Mesothelial cell of epicardium (in vitro differentiated cells): ENCODE data around the gene DDB1. TPM values are rescaled to one million over a fixed set of nuclear protein-coding genes. Genes with fewer than 3 reads are reported as not detected.

Experiments
- DNase-seq, 2 experiments: peaks; one replicate each; pipeline ENCODE4 v3.0.0; 2021; ENCODE audit warnings: low spot score in 2 of 2; ENCODE audit not compliant: unreplicated experiment in 2 of 2
- H3K27ac Mint-ChIP-seq: 2 replicates; pipeline ENCODE4 v1.8.0; 2021; ENCODE audit warnings: mixed read lengths
- H3K27me3 Mint-ChIP-seq: 2 replicates; pipeline ENCODE4 v1.8.0; 2021; ENCODE audit warnings: low read depth, mixed read lengths
- H3K36me3 Mint-ChIP-seq: 2 replicates; pipeline ENCODE4 v1.8.0; 2021; ENCODE audit warnings: mixed read lengths
- H3K4me1 Mint-ChIP-seq: 2 replicates; pipeline ENCODE4 v1.8.0; 2021; ENCODE audit warnings: mixed read lengths
- H3K4me3 Mint-ChIP-seq: 2 replicates; pipeline ENCODE4 v1.8.0; 2021; ENCODE audit warnings: mild to moderate bottlenecking, moderate library complexity, mixed read lengths
- H3K9me3 Mint-ChIP-seq: 2 replicates; pipeline ENCODE4 v1.8.0; 2021; ENCODE audit warnings: mixed read lengths
- CTCF ChIP-seq: fragments of 200-600 bp; sonication (generic); IDR thresholded peaks from one replicate; pipeline ENCODE4 v1.5.0; 2021; ENCODE audit warnings: antibody characterized with exemption; ENCODE audit not compliant: unreplicated experiment
- total RNA-seq: library from RNA; stranded (reverse); gene quantifications from 3 replicates; pipeline ENCODE4 v1.2.1, GENCODE V29; 2021

The DDB1 gene
- total RNA-seq, 1 donor from 2014 or later, result 253 TPM

GRCh38 chr11:61333550-61334433 lies 887 bp upstream of the DDB1 start:
- peak overlapping the region; percentile 97 for H3K27ac Mint-ChIP-seq
- H3K4me3 Mint-ChIP-seq, result peak overlapping the region; percentile 89
- H3K27me3 Mint-ChIP-seq, result no peaks in the 10 kb centered on the region
- H3K9me3 Mint-ChIP-seq, result no peaks in the 10 kb centered on the region
- no peak for DNase-seq
- peaks cover 50% of the 10 kb centered on the region for H3K4me1 Mint-ChIP-seq
- H3K36me3 Mint-ChIP-seq, result peaks cover 11% of the 10 kb centered on the region
- no peak for TF ChIP-seq CTCF

DNA sequence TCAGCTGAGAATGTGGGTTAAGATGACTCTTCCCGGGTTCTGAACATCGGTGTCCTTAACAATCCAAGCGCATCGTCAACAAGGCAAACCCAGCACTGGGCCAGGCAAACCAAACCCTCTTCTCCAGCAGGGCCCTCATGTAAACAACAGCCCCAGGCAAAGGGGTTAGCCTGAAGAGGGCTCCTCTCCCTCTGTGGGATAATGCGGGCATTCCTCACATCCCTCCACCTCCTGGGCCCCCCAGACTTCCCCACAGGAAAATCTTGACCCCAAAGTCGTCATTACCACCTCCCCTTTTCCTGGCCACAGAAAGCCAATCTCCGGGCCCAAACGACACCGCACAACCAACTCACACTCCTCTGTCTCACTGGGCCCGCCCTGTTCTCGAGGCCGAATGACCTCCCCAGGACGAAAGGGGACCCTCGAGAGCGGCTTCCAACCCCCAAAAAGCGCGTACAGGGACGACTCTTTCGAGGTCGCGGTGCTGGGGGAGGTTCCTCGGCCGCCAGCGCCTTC lies 566 bp downstream of the DDB1 start:
- Mint-ChIP-seq H3K27ac (peak overlapping the region; percentile 96), H3K4me3 (peak overlapping the region; percentile 89), H3K27me3 (no peaks in the 10 kb centered on the region), H3K4me1 (peaks cover 52% of the 10 kb centered on the region), H3K9me3 (no peaks in the 10 kb centered on the region), H3K36me3 (peaks cover 14% of the 10 kb centered on the region)
- no peak for DNase-seq
- TF ChIP-seq CTCF, result no peak

DNA sequence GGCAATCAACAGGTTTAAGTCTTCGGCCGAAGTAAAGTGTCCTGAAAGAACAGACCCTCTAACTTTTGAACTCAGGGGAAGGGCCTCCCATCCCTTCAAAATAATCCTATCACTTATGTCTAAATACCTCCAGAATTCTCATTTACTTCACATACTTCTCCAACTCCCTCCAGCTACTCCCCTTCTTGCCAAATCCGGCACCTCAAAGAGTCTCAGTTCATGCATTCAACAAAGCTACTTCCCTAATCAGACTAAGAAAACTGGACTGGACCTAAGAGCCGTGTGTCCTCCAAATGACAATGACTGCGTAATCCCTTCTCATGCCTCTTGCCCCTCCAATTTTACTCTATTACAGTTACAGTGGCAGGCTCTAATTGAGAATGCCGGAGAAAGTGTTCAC lies 1.3 kb downstream of the DDB1 start:
- peaks cover 14% of the 10 kb centered on the region for H3K36me3 Mint-ChIP-seq
- H3K9me3 Mint-ChIP-seq, result no peaks in the 10 kb centered on the region
- H3K27ac Mint-ChIP-seq, result peak overlapping the region; percentile 96
- H3K4me3 Mint-ChIP-seq, result peak overlapping the region; percentile 89
- H3K27me3 Mint-ChIP-seq, result no peaks in the 10 kb centered on the region
- TF ChIP-seq CTCF, result no peak
- no peak for DNase-seq
- peaks cover 47% of the 10 kb centered on the region for H3K4me1 Mint-ChIP-seq

- no peak for DNase-seq
- TF ChIP-seq CTCF, result no peak
- no peaks in the 10 kb centered on the region for H3K27me3 Mint-ChIP-seq
- H3K27ac Mint-ChIP-seq, result no peak overlapping the region
- peaks cover 22% of the 10 kb centered on the region for H3K36me3 Mint-ChIP-seq
- H3K9me3 Mint-ChIP-seq, result no peaks in the 10 kb centered on the region
- no peak overlapping the region for H3K4me3 Mint-ChIP-seq
- H3K4me1 Mint-ChIP-seq, result peaks cover 45% of the 10 kb centered on the region
Observed at GRCh38 chr11:61329871-61330270, 3.0 kb downstream of the DDB1 start.

- Mint-ChIP-seq H3K4me1 (peaks cover 37% of the 10 kb centered on the region), H3K9me3 (no peaks in the 10 kb centered on the region), H3K4me3 (no peak overlapping the region), H3K36me3 (peaks cover 30% of the 10 kb centered on the region), H3K27me3 (no peaks in the 10 kb centered on the region), H3K27ac (no peak overlapping the region)
- DNase-seq, result no peak
- TF ChIP-seq CTCF, result no peak
Observed at GRCh38 chr11:61328351-61328750, 4.6 kb downstream of the DDB1 start.
